Activated CD4-positive, CD25-positive, alpha-beta regulatory T cell treated with anti-CD3 and anti-CD28 coated beads, Interleukin-2, amount 50 U/mL, for 16 hours (primary cell): Measurements from ENCODE around the gene RAPGEF1.
"Not testable (repeated sequence)": the region's sequence is repeated elsewhere in the genome, so short reads cannot be mapped to it uniquely, and the experiment has no call there.

ENCODE experiments used
- DNase-seq: peaks from one replicate; pipeline ENCODE4 v3.0.0-alpha.2; 2020; ENCODE audit warnings: low read depth, low spot score

The RAPGEF1 gene

DNA sequence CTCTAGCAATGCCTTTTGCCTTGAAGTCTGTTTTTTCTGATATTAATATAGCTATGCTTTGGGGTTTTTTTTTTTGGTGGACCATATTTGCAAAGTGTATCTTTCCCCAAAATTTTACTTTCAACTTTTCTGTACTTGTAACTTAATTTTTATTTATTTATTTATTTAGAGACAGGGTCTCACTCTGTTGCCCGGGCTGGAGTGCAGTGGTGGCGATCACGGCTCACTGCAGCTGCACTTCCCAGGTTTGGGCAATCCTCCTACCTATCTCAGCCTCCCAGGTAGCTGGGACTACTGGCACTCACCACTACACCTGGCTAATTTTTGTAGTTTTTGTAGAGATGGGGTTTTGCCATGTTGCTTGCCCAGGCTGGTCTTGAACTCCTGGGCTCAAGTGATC is 173.7 kb downstream of the RAPGEF1 start:
- no peak for DNase-seq

DNA sequence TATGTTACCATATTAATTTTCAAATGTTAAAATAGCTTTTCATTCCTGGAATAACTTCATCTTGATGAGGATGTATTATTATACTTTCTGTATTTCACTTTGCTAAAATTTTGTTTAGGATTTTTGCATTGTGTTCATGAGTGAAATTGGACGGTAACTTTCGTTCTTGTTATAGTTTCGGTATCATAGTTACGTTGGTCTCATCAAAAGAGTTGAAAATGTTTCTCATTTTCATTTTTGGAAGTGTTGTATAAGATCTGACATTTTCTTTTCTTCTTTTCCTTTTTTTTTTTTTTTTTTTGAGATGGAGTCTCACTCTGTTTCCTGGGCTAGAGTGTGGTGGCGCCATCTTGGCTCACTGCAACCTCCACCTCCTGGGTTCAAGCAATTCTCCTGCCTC is 174.5 kb downstream of the RAPGEF1 start:
- DNase-seq = no peak

- DNase-seq = no peak
Measured at GRCh38 chr9:131562032-131562959, 177.6 kb downstream of the RAPGEF1 start.

- no peak for DNase-seq
Measured at GRCh38 chr9:131559421-131560000, 180.4 kb downstream of the RAPGEF1 start.

DNA sequence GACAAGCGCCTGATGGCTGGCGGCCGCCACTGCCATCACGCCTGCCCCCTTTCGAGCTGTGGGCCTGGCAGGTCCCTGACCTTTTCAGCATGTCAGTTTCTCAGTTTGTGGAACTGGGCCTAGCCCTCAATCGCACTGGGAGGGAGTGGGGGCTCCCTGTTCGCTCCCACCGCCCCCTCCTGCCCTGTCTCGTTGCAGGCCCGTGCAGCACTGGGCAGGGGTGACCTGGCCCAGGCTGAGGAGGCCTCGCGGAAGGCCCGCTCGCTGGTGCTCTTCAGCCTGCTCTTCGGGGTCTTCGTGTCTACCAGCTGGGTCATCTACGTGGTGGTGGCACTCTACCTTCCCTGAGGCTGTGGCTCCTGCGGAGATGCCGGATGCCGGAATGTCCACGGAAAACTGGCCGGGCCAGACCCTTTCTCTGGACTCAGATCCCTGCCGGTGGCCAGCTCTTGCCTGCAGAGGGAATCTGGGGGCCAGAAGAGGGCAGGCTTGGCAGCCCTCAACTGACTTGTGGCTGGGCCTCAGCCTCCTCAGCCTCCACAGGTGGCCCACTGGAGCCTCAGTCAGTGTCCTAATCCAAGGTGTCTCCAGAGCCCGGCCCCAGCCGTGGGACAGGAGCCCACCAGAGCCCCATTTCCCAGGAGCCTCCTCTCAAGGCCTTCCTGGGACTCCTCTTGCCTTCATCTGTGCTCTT is 181.9 kb downstream of the RAPGEF1 start:
- no peak for DNase-seq

- DNase-seq = no peak
Measured at GRCh38 chr9:131555841-131556673, 183.8 kb downstream of the RAPGEF1 start.

DNA sequence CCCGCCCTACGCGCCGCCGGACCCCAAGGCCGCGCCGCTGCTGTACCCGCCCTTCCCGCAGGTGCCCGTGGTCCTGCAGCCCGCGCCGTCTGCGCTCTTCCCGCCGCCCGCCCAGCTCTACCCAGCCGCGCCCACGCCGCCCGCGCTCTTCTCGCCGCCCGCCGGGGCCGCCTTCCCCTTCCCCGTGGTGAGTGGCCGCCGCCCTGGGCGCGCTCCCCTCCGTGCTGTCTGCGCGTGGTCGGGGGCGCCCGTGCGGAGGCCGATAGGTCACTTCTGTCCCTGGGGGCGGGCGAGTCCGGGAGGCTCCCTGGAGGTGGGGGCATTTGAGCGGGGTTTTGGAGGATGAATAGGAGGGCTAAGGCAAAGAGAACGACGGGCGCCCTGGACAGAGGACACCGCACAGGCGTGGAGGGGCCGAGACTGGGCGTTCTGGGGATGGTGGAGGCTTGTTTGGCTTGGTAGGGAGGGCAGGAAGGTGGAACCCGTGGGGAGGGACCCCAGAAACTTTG is 185.0 kb downstream of the RAPGEF1 start:
- no peak for DNase-seq

DNA sequence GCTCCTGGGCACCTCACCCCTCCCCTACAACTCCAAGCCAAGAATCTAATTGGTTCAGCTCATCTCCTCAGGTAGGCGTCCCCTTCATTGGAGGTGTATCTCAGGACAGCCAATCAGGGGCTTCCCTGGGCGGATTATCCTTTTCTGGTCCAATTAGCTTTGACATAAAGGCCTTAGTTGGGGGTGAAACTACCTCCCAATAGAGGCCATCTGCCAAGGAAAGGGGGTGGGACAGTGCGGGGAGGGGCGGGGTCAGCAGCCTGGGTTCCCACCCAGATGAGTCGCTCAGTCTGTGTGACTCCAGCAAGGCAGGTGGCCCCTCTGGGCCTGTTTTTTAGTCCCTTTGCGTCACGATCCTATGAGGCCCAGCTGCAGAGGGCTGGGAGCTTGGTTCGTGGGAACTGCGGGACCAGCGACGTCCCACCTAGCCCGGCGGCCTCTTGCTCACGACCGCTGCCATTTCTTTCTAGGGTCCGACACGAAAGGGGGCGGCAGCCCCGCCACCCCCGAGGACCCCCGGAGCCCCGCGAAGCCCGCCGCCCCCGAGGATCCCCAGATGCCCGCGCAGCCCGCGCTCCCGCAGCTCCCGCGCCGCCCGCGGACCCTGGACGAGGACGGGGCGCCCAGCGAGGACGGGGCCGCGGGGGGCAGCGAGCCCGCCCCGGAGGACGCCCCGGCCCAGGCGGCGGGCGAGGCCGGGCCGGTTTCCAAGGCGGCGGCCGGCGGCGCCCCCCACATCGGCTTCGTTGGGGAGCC is 185.6 kb downstream of the RAPGEF1 start:
- no peak for DNase-seq

DNA sequence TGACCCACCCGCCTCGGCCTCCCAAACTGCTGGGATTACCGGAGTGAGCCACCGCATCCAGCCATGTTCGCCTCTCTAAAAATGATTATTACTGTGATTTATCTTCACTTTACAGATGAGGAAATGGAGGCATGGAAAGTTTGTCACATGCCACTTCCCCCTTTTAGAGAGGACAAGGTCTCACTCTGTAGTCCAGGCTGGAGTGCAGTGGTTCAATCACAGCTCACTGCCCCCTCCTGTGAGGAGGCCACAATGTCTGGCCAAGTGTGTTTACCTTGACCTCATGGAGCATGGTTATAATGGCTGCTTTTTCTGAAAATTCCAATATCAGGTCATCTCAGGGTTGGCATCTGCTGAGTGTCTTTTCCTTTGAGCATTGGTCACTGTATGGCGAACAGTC is 187.8 kb downstream of the RAPGEF1 start:
- DNase-seq = no peak

DNA sequence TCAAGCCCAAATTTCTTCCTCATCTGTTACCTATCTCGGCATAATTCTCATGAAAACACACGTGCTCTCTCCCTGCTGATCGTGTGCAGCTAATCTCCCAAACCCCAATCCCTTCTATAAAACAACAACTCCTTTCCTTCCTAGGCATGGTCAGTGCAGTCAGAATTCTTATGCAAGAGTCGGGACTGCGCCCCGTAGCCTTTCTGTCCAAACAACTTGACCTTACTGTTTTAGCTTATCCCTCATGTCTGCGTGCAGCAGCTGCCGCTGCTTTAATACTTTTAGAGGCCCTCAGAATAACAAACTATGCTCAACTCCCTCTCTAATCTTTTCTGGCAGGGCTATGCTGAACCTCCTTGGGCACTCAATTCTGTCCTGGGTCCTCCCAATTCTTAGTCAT is 189.4 kb downstream of the RAPGEF1 start:
- not testable (repeated sequence) for DNase-seq

DNA sequence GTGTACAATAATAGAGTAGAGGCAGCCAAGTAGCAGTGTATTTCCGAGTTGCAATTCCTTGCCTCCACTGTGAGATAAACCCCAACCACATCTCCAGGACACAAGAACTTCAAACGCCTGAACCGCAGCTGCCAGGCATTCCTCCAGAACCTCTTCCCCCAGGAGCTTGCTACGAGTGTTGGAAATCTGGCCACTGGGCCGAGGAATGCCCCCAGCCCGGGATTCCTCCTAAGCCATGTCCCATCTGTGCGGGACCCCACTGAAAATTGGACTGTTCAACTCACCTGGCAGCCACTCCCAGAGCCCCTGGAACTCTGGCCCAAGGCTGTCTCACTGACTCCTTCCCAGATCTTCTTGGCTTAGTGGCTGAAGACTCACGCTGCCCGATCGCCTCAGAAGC is 190.7 kb downstream of the RAPGEF1 start:
- not testable (repeated sequence) for DNase-seq

- no peak for DNase-seq
Measured at GRCh38 chr9:131546336-131547084, 193.4 kb downstream of the RAPGEF1 start.

GRCh38 chr9:131545786-131546335 is 194.0 kb downstream of the RAPGEF1 start:
- DNase-seq = no peak

DNA sequence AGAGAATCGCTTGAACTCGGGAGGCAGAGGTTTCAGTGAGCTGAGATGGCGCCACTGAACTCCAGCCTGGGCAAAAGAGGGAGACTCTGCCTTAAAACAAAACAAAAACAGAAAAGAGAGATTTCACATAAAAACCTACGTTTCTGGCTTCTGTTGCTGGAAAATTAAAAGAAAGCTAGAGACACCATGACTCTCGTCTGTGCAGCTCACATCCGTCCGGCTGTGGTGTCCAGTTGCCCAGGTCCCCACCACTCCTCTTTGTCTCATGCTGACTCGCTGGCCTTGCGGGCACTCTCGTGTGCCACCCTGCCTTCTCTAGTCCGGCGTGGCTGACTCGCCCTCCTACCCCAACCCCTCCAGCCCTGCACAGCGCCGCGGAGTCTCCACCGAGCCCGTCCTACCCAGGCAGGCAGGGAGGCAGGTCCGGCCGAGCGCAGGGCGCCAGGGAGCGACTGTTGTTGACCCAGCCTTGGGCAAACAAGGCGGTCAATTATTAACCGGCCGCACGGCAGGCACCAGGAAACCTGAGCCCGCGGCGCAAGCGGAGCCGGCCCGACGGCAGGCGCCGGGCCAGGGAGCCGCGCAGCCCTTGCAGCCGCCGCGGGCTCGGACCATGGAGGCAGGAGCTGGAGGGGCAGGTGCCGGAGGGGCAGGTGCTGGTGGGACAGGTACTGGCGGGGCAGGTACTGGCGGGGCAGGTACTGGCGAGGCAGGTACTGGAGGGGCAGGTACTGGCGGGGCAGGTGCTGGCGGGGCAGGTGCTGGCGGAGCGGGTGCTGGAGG is 194.7 kb downstream of the RAPGEF1 start, which contains the start of gene PRRT1B:
TSS of gene PRRT1B (plus strand) at position 521 of the 783 bp plus-strand sequence. CDS start at position 614, 93 bp downstream.
- DNase-seq = no peak

GRCh38 chr9:131543141-131543540 is 196.7 kb downstream of the RAPGEF1 start:
- DNase-seq = no peak

DNA sequence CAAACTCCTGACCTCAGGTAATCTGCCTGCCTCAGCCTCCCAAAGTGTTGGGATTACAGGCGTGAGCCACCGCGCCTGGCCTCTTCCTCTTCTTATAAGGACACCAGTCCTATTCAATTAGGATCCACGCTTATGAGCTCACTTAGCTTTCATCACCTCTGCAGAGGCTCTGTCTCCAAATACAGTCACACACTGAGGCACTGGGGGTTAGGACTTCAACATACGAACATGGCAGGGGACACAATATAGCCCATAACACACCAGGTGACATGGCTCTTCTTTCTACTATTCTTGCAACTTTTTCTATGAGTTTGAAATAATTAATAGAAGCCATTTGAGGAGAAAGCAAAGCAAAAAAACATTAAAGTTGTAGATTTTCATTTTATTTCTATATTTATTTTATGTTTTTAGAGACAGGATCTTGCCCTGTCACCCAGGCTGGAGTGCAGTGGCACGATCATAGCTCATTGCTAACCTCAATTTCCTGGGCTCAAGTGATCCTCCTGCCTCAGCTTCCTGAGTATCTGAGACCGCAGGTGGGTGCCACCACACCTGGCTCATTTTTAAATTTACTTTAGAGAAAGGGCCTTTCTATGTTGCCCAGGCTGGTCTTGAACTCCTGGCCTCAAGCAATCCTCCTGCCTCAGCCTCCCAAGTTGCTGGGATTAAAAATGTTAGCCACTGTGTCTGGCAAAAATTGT is 200.5 kb downstream of the RAPGEF1 start:
- DNase-seq = no peak

DNA sequence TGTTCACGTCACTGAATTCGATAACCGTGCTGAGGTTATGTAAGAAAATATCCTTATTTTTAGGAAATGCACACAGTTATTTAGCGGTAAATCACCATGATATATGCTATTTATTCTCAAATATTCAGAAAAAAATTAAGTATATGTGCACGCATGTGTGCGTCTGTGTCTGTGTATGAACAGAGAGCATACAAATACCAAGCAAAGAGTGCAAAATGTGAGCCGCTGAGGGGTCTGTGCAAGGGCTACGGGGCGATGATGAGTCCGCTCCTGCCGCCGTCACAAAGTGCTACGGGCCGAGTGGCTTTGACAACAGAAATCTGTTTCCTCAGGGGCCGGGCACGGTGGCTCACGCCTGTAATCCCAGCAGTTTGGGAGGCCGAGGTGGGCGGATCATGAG is 201.9 kb downstream of the RAPGEF1 start:
- no peak for DNase-seq

- DNase-seq = no peak
Measured at GRCh38 chr9:131534721-131535237, 205.1 kb downstream of the RAPGEF1 start.
